Coronary artery (tissue), 2 donors: ENCODE measurements around the gene RPRM.
"Not testable (repeated sequence)": the region's sequence is repeated elsewhere in the genome, so short reads cannot be mapped to it uniquely, and the experiment has no call there.

Source experiments
- DNase-seq: peaks from one replicate; pipeline ENCODE4 v3.0.0-alpha.2; 2017; ENCODE audit warnings: low spot score
- H3K27ac ChIP-seq, 2 donors: fragments of 200-600 bp; sonication (generic); one replicate each; pipeline ENCODE4 v1.5.1; 2016 to 2019
- H3K4me3 ChIP-seq: fragments of 200-600 bp; sonication (generic); 2 replicates; pipeline ENCODE4 v1.5.1; 2016; ENCODE audit warnings: mild to moderate bottlenecking, moderate library complexity
- CTCF ChIP-seq: fragments of 200-600 bp; sonication (generic); IDR thresholded peaks from one replicate; pipeline ENCODE4 v1.5.1; 2019; ENCODE audit warnings: antibody characterized with exemption

The RPRM gene

GRCh38 chr2:153478289-153479261 is at the start of gene RPRM:
TSS of gene RPRM (minus strand) at chr2:153478762. CDS start at chr2:153478565, 197 bp downstream.
- no peak within 1 kb of the TSS for H3K27ac ChIP-seq
- peak within 1 kb of the TSS; percentile 71 for H3K4me3 ChIP-seq
- TF ChIP-seq CTCF, result peak; percentile 91
- DNase-seq, result no peak

- no peak overlapping the region for H3K4me3 ChIP-seq
- H3K27ac ChIP-seq, result no peak overlapping the region
- DNase-seq, result no peak
- peak; percentile 43 for TF ChIP-seq CTCF
Measured at GRCh38 chr2:153519257-153519875, 40.8 kb upstream of the RPRM start.

GRCh38 chr2:153512331-153512730 is 33.8 kb upstream of the RPRM start:
- DNase-seq, result no peak
- no peak for TF ChIP-seq CTCF
- no peak overlapping the region for H3K4me3 ChIP-seq
- no peak overlapping the region for H3K27ac ChIP-seq

GRCh38 chr2:153510996-153511395 is 32.4 kb upstream of the RPRM start:
- no peak for DNase-seq
- Histone ChIP-seq H3K27ac (no peak overlapping the region), H3K4me3 (no peak overlapping the region)
- TF ChIP-seq CTCF, result no peak

GRCh38 chr2:153509133-153509532 is 30.6 kb upstream of the RPRM start:
- DNase-seq, result no peak
- H3K27ac ChIP-seq, result no peak overlapping the region
- no peak for TF ChIP-seq CTCF
- H3K4me3 ChIP-seq, result no peak overlapping the region

- not testable (repeated sequence) for H3K27ac ChIP-seq, H3K4me3 ChIP-seq, DNase-seq
Measured at GRCh38 chr2:153506499-153506898, 27.9 kb upstream of the RPRM start.

GRCh38 chr2:153499439-153499838 is 20.9 kb upstream of the RPRM start:
- Histone ChIP-seq H3K4me3 (no peak overlapping the region), H3K27ac (no peak overlapping the region)
- no peak for DNase-seq
- TF ChIP-seq CTCF, result no peak
